Measurements from ENCODE around the gene GLCE.
"Not testable (repeated sequence)": the region's sequence is repeated elsewhere in the genome, so short reads cannot be mapped to it uniquely, and the experiment has no call there.

The GLCE gene

GRCh38 chr15:69133862-69134519 lies 26.4 kb upstream of the GLCE start:
- DNase-seq = no peak
- intact Hi-C loops (cut with DNase I) = no loop called here

- no peak for DNase-seq
- intact Hi-C loops (cut with DNase I) = no loop called here
Observed at GRCh38 chr15:69134791-69135190, 25.6 kb upstream of the GLCE start.

- DNase-seq = no peak
- intact Hi-C loops (cut with DNase I) = no loop called here
Observed at GRCh38 chr15:69135499-69135898, 24.9 kb upstream of the GLCE start.

- intact Hi-C loops (cut with DNase I) = no loop called here
- no peak for DNase-seq
Observed at GRCh38 chr15:69138963-69139362, 21.5 kb upstream of the GLCE start.

- peak in 8 of 42 donors; percentile 15 to 51 (median 28) for DNase-seq
- intact Hi-C loops (cut with DNase I) = no loop called here
Observed at GRCh38 chr15:69140306-69140705, 20.1 kb upstream of the GLCE start.

GRCh38 chr15:69141286-69141701 lies 19.1 kb upstream of the GLCE start:
- intact Hi-C loops (cut with DNase I) = no loop called here
- no peak for DNase-seq

- intact Hi-C loops (cut with DNase I) = no loop called here
- peak in 1 of 42 donors; percentile 22 for DNase-seq
Observed at GRCh38 chr15:69141833-69142232, 18.6 kb upstream of the GLCE start.

GRCh38 chr15:69143756-69144436 lies 16.5 kb upstream of the GLCE start:
- DNase-seq = no peak
- intact Hi-C loops (cut with DNase I) = no loop called here

- DNase-seq = no peak
- intact Hi-C loops (cut with DNase I) = no loop called here
Observed at GRCh38 chr15:69144530-69144929, 15.9 kb upstream of the GLCE start.

GRCh38 chr15:69145149-69145693 lies 15.2 kb upstream of the GLCE start:
- intact Hi-C loops (cut with DNase I) = no loop called here
- DNase-seq = no peak

- peak in 36 of 42 donors; percentile 12 to 86 (median 59) for DNase-seq
- intact Hi-C loops (cut with DNase I) = no loop called here
Observed at GRCh38 chr15:69145694-69146492, 14.5 kb upstream of the GLCE start.

GRCh38 chr15:69146724-69147435 lies 13.6 kb upstream of the GLCE start:
- intact Hi-C loops (cut with DNase I) = no loop called here
- DNase-seq = no peak

GRCh38 chr15:69148465-69148864 lies 12.0 kb upstream of the GLCE start:
- intact Hi-C loops (cut with DNase I) = no loop called here
- no peak for DNase-seq

GRCh38 chr15:69149163-69149562 lies 11.3 kb upstream of the GLCE start:
- DNase-seq = no peak
- intact Hi-C loops (cut with DNase I) = no loop called here

- intact Hi-C loops (cut with DNase I) = no loop called here
- DNase-seq = no peak
Observed at GRCh38 chr15:69149803-69150202, 10.6 kb upstream of the GLCE start.

- no peak for DNase-seq
- intact Hi-C loops (cut with DNase I) = no loop called here
Observed at GRCh38 chr15:69150336-69150735, 10.1 kb upstream of the GLCE start.

- no peak for DNase-seq
- intact Hi-C loops (cut with DNase I) = no loop called here
Observed at GRCh38 chr15:69150841-69151240, 9.6 kb upstream of the GLCE start.

GRCh38 chr15:69153046-69153445 lies 7.4 kb upstream of the GLCE start:
- intact Hi-C loops (cut with DNase I) = no loop called here
- peak in 6 of 42 donors; percentile 23 to 68 (median 43) for DNase-seq

GRCh38 chr15:69153587-69153986 lies 6.8 kb upstream of the GLCE start:
- DNase-seq; intact Hi-C loops (cut with DNase I): not testable (repeated sequence)

Data from head of caudate nucleus (tissue), 42 donors.